WTC11 (cell line): ENCODE results near the gene PRDM12. TPM values are rescaled to one million over a fixed set of nuclear protein-coding genes. Genes with fewer than 3 reads are reported as not detected.
A peak's percentile ranks its signal among the peaks of the same experiment; 100 is the strongest.

Experiments
- ATAC-seq: fragments of 200-7000 bp; cut with Tn5 transposase; 2 replicates; pipeline ENCODE4 v1.10.0; 2021; ENCODE audit warnings: mild to moderate bottlenecking, moderate library complexity
- Bru-seq: library from RNA; stranded (reverse); fragments of 400-500 nt; gene quantifications from one replicate; lab custom pipeline; 2021; lab: Mats Ljungman, UMichigan
- CTCF ChIA-PET: fragments of 300-600 bp; sonication (Branson Sonifier 250); formaldehyde crosslinking; loops from one replicate; lab custom pipeline; 2021; ENCODE audit warnings: antibody characterized with exemption; lab: Charles Lee
- POLR2A ChIA-PET: fragments of 350-600 bp; sonication (Branson Sonifier 250); formaldehyde crosslinking; loops from one replicate; lab custom pipeline; 2021; ENCODE audit warnings: antibody characterized with exemption; lab: Charles Lee
- DNase-seq: peaks from one replicate; pipeline ENCODE4 v3.0.0; 2021; ENCODE audit warnings: low spot score
- H3K27ac Mint-ChIP-seq: 2 replicates; pipeline ENCODE4 v1.8.0; 2021; ENCODE audit warnings: mixed read lengths
- H3K27me3 Mint-ChIP-seq: 2 replicates; pipeline ENCODE4 v1.8.0; 2021; ENCODE audit warnings: low read depth, mild to moderate bottlenecking, moderate library complexity, mixed read lengths
- H3K36me3 Mint-ChIP-seq: 2 replicates; pipeline ENCODE4 v1.8.0; 2021; ENCODE audit warnings: mixed read lengths
- H3K4me1 Mint-ChIP-seq: 2 replicates; pipeline ENCODE4 v1.8.0; 2022; ENCODE audit warnings: mixed read lengths
- H3K4me3 Mint-ChIP-seq: 2 replicates; pipeline ENCODE4 v1.8.0; 2021; ENCODE audit warnings: mild to moderate bottlenecking, moderate library complexity, mixed read lengths
- H3K9me3 Mint-ChIP-seq: 2 replicates; pipeline ENCODE4 v1.8.0; 2021; ENCODE audit warnings: mixed read lengths
- AR ChIP-seq: fragments of 250-450 bp; sonication (Bioruptor Pico); IDR thresholded peaks from 2 replicates; pipeline ENCODE4 v1.9.0; 2021; ENCODE audit warnings: mild to moderate bottlenecking
- ERG ChIP-seq: fragments of 250-450 bp; sonication (Bioruptor Pico); IDR thresholded peaks from 2 replicates; pipeline ENCODE4 v1.8.0; 2021; ENCODE audit warnings: mild to moderate bottlenecking
- ETV6 ChIP-seq: sonication (generic); formaldehyde crosslinking; IDR thresholded peaks from 2 replicates; pipeline ENCODE4 v1.8.1; 2022; ENCODE audit warnings: mild to moderate bottlenecking, missing genetic modification reagents
- FOXP1 ChIP-seq: sonication (generic); formaldehyde crosslinking; IDR thresholded peaks from 2 replicates; pipeline ENCODE4 v1.8.0; 2022; ENCODE audit warnings: missing genetic modification reagents, mild to moderate bottlenecking, moderate library complexity, borderline replicate concordance
- HMGA2 ChIP-seq: fragments of 250-450 bp; sonication (Bioruptor Pico); IDR thresholded peaks from 2 replicates; pipeline ENCODE4 v1.4.0; 2021; ENCODE audit warnings: mild to moderate bottlenecking, moderate library complexity
- IRF2 ChIP-seq: sonication (generic); formaldehyde crosslinking; IDR thresholded peaks from 2 replicates; pipeline ENCODE4 v1.8.0; 2022; ENCODE audit warnings: low read depth, missing genetic modification reagents, borderline replicate concordance
- JAZF1 ChIP-seq: fragments of 250-450 bp; sonication (Bioruptor Pico); IDR thresholded peaks from 2 replicates; pipeline ENCODE4 v1.9.0; 2021; ENCODE audit warnings: moderate library complexity, mild to moderate bottlenecking, inconsistent platforms
- MAX ChIP-seq: sonication (generic); formaldehyde crosslinking; IDR thresholded peaks from 2 replicates; pipeline ENCODE4 v1.8.0; 2022; ENCODE audit warnings: mild to moderate bottlenecking, missing genetic modification reagents
- SP1 ChIP-seq: sonication (generic); formaldehyde crosslinking; conservative IDR thresholded peaks from 2 replicates; pipeline ENCODE4 v1.8.1; 2022; ENCODE audit warnings: missing genetic modification reagents
- STAT6 ChIP-seq: sonication (generic); formaldehyde crosslinking; conservative IDR thresholded peaks from 2 replicates; pipeline ENCODE4 v1.8.1; 2023; ENCODE audit warnings: mild to moderate bottlenecking, low read depth, missing genetic modification reagents, moderate library complexity
- TP53 ChIP-seq: sonication (generic); formaldehyde crosslinking; IDR thresholded peaks from 2 replicates; pipeline ENCODE4 v1.8.1; 2023; ENCODE audit warnings: mild to moderate bottlenecking, missing genetic modification reagents
- USF1 ChIP-seq: sonication (generic); formaldehyde crosslinking; IDR thresholded peaks from 2 replicates; pipeline ENCODE4 v1.8.0; 2022; ENCODE audit warnings: mild to moderate bottlenecking, missing genetic modification reagents
- ZNF232 ChIP-seq: sonication (generic); formaldehyde crosslinking; IDR thresholded peaks from 2 replicates; pipeline ENCODE4 v1.8.0; 2022; ENCODE audit warnings: mild to moderate bottlenecking, missing genetic modification reagents
- ZNF263 ChIP-seq: sonication (generic); formaldehyde crosslinking; IDR thresholded peaks from 2 replicates; pipeline ENCODE4 v1.8.1; 2022; ENCODE audit warnings: low read depth, mild to moderate bottlenecking, moderate library complexity, missing genetic modification reagents
- ZNF416 ChIP-seq: fragments of 250-450 bp; sonication (Bioruptor Pico); IDR thresholded peaks from 2 replicates; pipeline ENCODE4 v1.9.0; 2021; ENCODE audit warnings: mild to moderate bottlenecking, inconsistent platforms
- ZNF423 ChIP-seq: fragments of 250-450 bp; sonication (Bioruptor Pico); IDR thresholded peaks from 2 replicates; pipeline ENCODE4 v2.1.2; 2022; ENCODE audit warnings: mild to moderate bottlenecking, moderate library complexity
- ZNF671 ChIP-seq: fragments of 250-450 bp; sonication (Bioruptor Pico); IDR thresholded peaks from 2 replicates; pipeline ENCODE4 v1.8.0; 2021; ENCODE audit warnings: mild to moderate bottlenecking
- long read RNA-seq, 3 experiments: library from RNA in 1 of 3; library from capped mRNA in 1 of 3; library from polyadenylated mRNA in 1 of 3; unstranded in 2 of 3; stranded (forward) in 1 of 3; transcript quantifications; one replicate each; pipeline ENCODE4 v2.0.0, GENCODE V29; 2021
- total RNA-seq: library from RNA; stranded (reverse); gene quantifications from 3 replicates; pipeline ENCODE4 v1.2.3, GENCODE V29; 2021

The PRDM12 gene
- total RNA-seq (0.07 to 0.09 TPM in 2 of 3 replicates, not detected in the other), Bru-seq, nascent RNA (percentile 3 among the genes with signal in this experiment)
- long read RNA-seq, experiment 1, result 0 reads
- long read RNA-seq, experiment 2, result 0 reads
- long read RNA-seq, experiment 3, result 0 reads

- ATAC-seq, result peak; percentile 1; the same call in 1 of the 2 replicates
- peak; percentile 63 for DNase-seq
- Mint-ChIP-seq H3K36me3 (peaks cover 3% of the 10 kb centered on the region; the same call in 1 of the 2 replicates), H3K27ac (no peak within 1 kb of the TSS), H3K9me3 (no peaks in the 10 kb centered on the region), H3K27me3 (peaks cover 99% of the 10 kb centered on the region)
- ChIA-PET CTCF (interaction anchor here (0.6 to 5.2 kb wide), 6 partner anchors 13 to 204 kb away, joined by 3 to 24 read pairs (median 4); no protein-coding TSS in a partner anchor), POLR2A (no interaction called here)
- TF ChIP-seq ZNF263 (peak; percentile 97), ETV6 (CRISPR knock-in tag) (no peak), MAX (peak; percentile 32; the same call in 1 of the 2 replicates), SP1 (CRISPR knock-in tag) (no peak), ZNF232 (CRISPR knock-in tag) (no peak), ZNF416 (CRISPR knock-in tag) (no peak), FOXP1 (0 out of 2 replicates have a peak, but pooled peaks have one; percentile 17), USF1 (CRISPR knock-in tag) (no peak), TP53 (CRISPR knock-in tag) (no peak), HMGA2 (no peak), ZNF671 (CRISPR knock-in tag) (no peak), AR (CRISPR knock-in tag) (no peak)
- TF ChIP-seq, all 79 proteins: peak for 3
- H3K4me1 Mint-ChIP-seq, result peaks cover 27% of the 10 kb centered on the region
- H3K4me3 Mint-ChIP-seq, result peak within 1 kb of the TSS; percentile 70
These were observed at the start of gene PRDM12 for GRCh38 chr9:130664251-130665028. Gene PRDM12 (plus strand): TSS chr9:130664594. CDS start chr9:130664654, 60 bp downstream.

GRCh38 chr9:130616451-130616850 is 47.9 kb upstream of the PRDM12 start:
- Mint-ChIP-seq H3K4me1 (no peaks in the 10 kb centered on the region), H3K27ac (no peak overlapping the region), H3K36me3 (peaks cover 77% of the 10 kb centered on the region), H3K4me3 (no peak overlapping the region), H3K9me3 (no peaks in the 10 kb centered on the region), H3K27me3 (no peaks in the 10 kb centered on the region)
- ChIA-PET CTCF (interaction anchor here (1.4 kb wide), 1 partner anchor 76 kb away, joined by 4 read pairs; no protein-coding TSS in a partner anchor), POLR2A (no interaction called here)
- ATAC-seq, result no peak
- DNase-seq, result no peak
- TF ChIP-seq STAT6 (no peak), ZNF423 (no peak), IRF2 (no peak), ERG (CRISPR knock-in tag) (no peak), JAZF1 (CRISPR knock-in tag) (no peak), FOXP1 (no peak)
